Eye (tissue), 1 donor: ENCODE results near the gene SPDYE18.
"Not testable (repeated sequence)": the region's sequence is repeated elsewhere in the genome, so short reads cannot be mapped to it uniquely, and the experiment has no call there.

Experiments used
- DNase-seq: peaks from one replicate; pipeline ENCODE4 v3.0.0-alpha.2; 2015

SPDYE18 gene

GRCh38 chr7:77005461-77006057 is 56.8 kb downstream of the SPDYE18 start:
- DNase-seq, result not testable (repeated sequence)

- DNase-seq, result not testable (repeated sequence)
These were observed 58.2 kb downstream of the SPDYE18 start for GRCh38 chr7:77004151-77004550.

- not testable (repeated sequence) for DNase-seq
These were observed 59.1 kb downstream of the SPDYE18 start for GRCh38 chr7:77003241-77003640.

GRCh38 chr7:77002678-77003233 is 59.6 kb downstream of the SPDYE18 start:
- DNase-seq, result not testable (repeated sequence)

GRCh38 chr7:77002104-77002503 is 60.3 kb downstream of the SPDYE18 start:
- DNase-seq, result not testable (repeated sequence)
